HG03571 (cell line): ENCODE measurements around the gene PROC.

Experiments
- ATAC-seq: cut with Tn5 transposase; IDR thresholded peaks from one replicate; pipeline ENCODE4 v1.9.1; 2021; ENCODE audit not compliant: unreplicated experiment

PROC gene

DNA sequence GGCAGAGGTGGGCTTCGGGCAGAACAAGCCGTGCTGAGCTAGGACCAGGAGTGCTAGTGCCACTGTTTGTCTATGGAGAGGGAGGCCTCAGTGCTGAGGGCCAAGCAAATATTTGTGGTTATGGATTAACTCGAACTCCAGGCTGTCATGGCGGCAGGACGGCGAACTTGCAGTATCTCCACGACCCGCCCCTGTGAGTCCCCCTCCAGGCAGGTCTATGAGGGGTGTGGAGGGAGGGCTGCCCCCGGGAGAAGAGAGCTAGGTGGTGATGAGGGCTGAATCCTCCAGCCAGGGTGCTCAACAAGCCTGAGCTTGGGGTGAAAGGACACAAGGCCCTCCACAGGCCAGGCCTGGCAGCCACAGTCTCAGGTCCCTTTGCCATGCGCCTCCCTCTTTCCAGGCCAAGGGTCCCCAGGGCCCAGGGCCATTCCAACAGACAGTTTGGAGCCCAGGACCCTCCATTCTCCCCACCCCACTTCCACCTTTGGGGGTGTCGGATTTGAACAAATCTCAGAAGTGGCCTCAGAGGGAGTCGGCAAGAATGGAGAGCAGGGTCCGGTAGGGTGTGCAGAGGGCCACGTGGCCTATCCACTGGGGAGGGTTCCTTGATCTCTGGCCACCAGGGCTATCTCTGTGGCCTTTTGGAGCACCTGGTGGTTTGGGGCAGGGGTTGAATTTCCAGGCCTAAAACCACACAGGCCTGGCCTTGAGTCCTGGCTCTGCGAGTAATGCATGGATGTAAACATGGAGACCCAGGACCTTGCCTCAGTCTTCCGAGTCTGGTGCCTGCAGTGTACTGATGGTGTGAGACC, at the start of gene PROC:
TSS of gene PROC (plus strand) at position 128 of the 812 bp plus-strand sequence. CDS start 1,516 bp downstream, outside the sequence.
- ATAC-seq, result no peak

- no peak for ATAC-seq
These were observed 48.2 kb upstream of the PROC start for GRCh38 chr2:127370010-127370409.

GRCh38 chr2:127371037-127371436, 47.2 kb upstream of the PROC start:
- ATAC-seq, result no peak

DNA sequence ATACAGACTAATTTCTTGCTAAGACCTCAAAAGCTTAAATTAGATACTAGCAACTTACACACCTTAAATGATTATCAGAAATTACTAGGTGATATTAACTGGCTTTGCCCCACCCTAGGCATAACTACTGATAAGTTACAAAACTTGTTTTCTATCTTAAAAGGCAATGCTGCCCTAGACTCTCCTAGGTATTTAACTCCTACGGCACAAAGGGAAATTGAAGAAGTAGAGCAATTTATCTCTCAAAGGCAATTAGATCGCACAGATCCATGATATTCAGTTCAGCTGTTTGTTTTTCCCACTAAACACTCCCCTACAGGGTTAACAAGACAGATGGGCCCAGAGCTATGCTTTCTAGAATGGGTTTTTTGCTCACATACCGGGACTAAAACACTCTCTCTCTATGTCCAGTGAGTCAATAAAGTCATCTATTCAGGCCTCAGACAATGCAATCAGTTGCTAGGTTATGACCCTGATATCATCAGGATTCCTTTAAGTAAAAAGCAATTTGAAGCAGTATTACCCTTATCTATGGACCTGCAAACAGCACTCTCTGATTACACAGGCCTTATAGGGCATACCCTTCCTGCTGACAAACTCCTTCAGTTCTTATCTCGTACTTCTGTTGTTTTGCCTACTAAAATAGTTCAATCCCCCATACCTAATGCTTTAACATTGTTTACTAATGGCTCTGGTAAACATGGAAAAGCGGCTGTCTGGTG, 44.7 kb upstream of the PROC start:
- no peak for ATAC-seq

GRCh38 chr2:127376257-127376656, 42.0 kb upstream of the PROC start:
- no peak for ATAC-seq

GRCh38 chr2:127377262-127377661, 41.0 kb upstream of the PROC start:
- no peak for ATAC-seq

- ATAC-seq, result no peak
These were observed 39.5 kb upstream of the PROC start for GRCh38 chr2:127378720-127379119.

DNA sequence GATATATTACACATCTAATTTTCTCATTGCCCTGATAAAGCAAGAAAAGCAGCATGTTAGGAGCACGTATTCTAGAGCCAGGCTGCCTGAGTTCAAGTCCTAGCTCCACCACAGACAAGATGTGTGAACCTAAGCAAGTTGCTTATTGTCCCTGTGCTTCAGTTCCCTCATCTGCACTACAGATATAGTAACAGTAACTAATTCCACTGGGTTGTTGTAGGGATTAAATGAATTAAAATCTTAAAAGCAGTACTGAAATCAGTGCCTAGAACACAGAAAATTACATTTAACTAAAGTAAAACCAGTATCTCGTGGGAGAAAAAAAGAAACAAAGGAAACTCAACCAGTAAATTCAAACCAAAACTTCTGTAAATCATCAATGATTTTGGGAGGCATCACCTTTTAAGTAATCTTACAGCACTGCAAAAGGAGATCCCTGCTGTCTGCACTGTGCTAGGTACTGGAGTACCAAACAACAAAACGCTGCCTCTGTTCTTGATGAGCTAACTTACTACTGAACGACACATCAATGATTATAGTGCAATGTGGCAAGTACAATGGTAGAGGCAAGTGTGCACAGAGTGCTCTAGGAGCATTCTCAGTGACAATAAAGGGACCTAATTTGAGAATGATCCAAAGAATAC, 38.4 kb upstream of the PROC start:
- ATAC-seq, result no peak

DNA sequence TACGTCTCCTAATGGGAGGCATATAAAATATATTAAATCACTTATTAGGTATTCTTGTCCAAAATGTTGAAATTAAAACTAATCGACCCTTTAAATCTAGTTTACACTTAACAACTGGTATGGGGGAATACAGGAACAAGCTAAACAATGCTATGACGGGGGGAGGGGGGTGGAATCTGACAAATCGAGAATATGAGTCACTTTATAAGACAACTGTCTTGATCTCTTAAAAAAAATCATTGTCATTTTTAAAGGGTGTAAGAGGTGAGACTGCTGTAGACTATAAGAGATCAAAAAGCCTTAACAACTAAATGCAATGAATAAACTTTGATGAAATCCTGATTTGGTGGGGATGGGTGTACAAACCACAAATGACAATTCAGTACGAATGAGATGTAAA, 36.5 kb upstream of the PROC start:
- ATAC-seq, result no peak

DNA sequence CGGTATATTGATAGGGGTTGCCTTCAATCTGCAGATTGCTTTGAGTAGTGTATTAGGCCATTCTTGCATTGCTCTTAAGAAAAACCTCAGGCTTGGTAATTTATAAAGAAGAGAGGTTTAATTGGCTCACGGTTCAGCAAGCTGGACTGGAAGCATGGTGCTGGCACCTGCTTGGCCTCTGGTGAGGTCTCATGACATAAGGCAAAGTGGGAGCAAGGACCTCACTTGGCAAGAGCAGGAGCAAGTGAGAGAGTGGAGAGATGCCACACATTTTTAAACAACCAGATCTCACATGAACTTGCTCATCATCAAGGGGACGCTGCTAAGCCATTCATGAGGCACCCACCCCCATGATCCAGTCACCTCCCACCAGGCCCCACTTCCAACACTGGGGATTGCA, 35.4 kb upstream of the PROC start:
- no peak for ATAC-seq

GRCh38 chr2:127384529-127384928, 33.7 kb upstream of the PROC start:
- ATAC-seq, result no peak

- no peak for ATAC-seq
These were observed 32.0 kb upstream of the PROC start for GRCh38 chr2:127386246-127386645.

DNA sequence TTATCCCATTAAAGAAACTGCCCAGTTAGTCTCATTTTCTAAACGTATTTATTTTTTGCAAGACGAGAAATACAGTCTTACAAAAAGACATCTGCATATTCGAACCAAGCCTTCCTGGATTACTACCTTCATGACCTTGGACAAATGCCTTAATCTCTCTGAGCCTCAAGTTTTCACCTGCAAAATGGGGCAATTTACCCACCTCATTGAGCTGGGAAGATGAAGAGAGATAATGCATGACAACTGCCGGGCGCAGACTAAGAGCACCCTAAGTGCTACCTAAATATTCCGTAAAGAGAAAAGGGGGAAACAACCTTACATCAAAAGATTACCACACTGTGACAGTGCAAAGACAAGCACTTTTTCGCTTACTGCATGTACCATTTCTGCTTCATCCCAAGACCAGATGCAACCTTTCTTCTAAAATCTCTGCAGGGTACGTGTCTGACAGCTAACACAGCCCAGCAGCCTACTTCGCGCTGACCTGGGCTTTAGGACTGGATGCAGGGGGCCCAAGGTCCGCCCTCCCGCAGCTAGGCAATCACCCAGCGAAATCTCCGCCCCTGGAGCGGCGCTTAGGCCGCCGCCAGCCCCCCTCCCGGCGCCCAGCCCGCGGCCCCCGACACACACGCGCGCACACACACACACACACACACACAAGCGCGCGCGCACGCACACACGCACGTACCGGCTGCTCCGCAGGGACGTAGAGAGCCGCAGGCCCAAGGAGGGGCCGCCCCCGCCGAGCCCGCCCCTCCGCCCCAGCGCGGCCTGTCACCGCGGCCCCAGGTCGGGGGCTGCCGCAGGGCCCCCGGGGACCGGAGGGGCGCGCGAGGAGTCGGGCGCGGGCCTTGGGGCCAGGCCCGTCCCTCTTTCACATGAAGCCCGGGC, 31.2 kb upstream of the PROC start:
- ATAC-seq, result peak; percentile 63

- peak; percentile 69 for ATAC-seq
These were observed 30.4 kb upstream of the PROC start, which contains the start of gene MAP3K2 for GRCh38 chr2:127387655-127388422. MAP3K2 (minus strand) TSS chr2:127387975; CDS start chr2:127343129, 44,846 bp downstream.

DNA sequence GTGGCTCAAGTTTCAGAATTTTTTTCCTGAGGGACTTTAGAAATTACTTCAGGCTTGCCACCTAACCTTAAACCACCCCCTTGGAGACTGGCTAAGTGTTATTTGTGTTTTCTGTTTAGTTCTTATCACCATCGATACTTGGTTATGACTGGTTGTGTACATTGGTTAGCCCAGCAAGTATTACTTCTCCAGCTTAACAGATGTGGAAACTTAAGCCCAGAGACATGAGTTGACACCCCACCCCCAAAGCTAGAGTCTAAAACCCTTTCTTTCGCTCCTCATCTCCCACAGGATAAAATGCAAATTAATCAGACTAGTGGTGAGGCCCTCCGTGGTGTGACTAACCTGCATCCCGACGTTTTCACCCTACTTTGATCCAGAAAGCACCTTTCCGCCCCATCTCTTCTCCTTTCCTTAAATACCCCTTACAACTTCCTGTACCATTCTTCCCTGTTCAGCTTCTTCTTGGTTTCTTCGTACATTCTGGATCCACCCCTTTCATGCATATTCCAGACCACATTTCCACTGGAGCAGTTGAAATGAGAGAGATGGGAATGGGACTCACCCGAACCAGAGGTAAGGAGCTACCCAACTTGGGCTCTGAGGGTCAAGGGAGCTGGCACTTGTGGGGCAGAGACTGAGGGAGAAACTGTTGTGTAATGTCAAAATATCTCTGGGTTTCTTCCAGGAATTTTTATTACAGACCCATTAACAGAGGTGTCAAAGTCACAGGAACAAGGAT, 29.6 kb upstream of the PROC start:
- ATAC-seq, result peak; percentile 14

DNA sequence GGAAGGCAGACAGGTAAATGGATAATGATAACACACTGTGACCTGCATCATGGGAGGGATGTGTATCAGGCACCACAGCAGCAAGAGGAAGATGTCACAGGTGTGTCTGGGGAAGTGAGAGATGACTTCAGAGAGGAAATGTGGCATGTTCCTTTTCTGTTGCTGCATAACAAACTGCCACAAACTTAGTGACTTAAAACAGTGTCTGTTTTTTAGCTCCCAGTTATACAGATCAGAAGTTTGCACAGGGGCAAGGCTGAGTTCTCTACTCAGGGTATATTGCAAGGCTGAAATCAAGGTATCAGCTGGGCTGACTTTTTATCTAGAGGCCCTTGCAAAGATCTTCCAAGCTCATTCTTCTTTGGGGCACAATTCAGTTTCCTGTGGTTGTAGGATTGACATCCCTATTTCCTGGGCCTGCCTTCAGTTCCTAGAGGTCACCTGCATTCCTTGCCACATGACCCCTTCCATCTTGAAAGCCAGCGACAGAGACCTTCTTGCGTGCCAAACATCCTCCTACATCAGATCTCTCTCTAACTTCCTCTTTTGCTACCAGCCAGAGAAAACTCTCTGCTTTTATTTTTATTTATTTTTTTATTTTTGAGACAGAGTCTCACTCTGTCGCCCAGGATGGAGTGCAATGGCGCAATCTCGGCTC, 28.3 kb upstream of the PROC start:
- no peak for ATAC-seq

- no peak for ATAC-seq
These were observed 25.9 kb upstream of the PROC start for GRCh38 chr2:127392133-127392827.
